Fibroblast of mammary gland (primary cell): ENCODE results near the gene ARL6IP4.
"Not testable (repeated sequence)": the region's sequence is repeated elsewhere in the genome, so short reads cannot be mapped to it uniquely, and the experiment has no call there.

Experiments
- DNase-seq: peaks from one replicate; pipeline ENCODE4 v3.0.0-alpha.2; 2010; ENCODE audit warnings: low read depth
- H3K4me3 ChIP-seq: 2 replicates; pipeline ENCODE4 v1.5.1; 2011; ENCODE audit warnings: low read depth, mild to moderate bottlenecking, low read length, moderate library complexity; ENCODE audit not compliant: control insufficient read depth
- TF ChIP-seq, protein P1 (sequence below): conservative IDR thresholded peaks from 2 replicates; pipeline ENCODE4 v1.5.1; 2011; ENCODE audit warnings: low read depth, low read length, inconsistent platforms; ENCODE audit not compliant: control insufficient read depth, insufficient read depth

ARL6IP4 gene

DNA sequence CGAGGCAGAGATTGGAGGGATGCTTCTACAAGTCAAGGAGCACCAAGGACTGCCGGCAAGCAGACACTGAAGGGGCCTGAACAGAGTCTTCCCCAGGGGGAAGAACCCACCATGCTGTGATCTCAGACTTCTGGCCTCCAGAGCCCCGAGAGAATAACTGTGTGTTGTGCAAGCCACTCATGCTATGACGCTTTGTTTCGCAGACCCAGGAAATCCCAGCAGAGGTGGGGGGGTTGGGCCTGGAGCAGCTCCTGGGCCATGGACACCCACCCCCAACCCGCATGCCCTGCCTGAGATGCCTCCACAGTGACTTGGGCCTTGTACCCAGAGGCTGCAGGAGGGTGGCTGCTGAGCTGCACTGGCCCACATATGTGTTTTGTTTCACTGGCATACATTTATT is 31.2 kb downstream of the ARL6IP4 start:
- peak; percentile 2 for DNase-seq
- H3K4me3 ChIP-seq = no peak overlapping the region
- TF ChIP-seq, protein P1, sequence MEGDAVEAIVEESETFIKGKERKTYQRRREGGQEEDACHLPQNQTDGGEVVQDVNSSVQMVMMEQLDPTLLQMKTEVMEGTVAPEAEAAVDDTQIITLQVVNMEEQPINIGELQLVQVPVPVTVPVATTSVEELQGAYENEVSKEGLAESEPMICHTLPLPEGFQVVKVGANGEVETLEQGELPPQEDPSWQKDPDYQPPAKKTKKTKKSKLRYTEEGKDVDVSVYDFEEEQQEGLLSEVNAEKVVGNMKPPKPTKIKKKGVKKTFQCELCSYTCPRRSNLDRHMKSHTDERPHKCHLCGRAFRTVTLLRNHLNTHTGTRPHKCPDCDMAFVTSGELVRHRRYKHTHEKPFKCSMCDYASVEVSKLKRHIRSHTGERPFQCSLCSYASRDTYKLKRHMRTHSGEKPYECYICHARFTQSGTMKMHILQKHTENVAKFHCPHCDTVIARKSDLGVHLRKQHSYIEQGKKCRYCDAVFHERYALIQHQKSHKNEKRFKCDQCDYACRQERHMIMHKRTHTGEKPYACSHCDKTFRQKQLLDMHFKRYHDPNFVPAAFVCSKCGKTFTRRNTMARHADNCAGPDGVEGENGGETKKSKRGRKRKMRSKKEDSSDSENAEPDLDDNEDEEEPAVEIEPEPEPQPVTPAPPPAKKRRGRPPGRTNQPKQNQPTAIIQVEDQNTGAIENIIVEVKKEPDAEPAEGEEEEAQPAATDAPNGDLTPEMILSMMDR = no peak

DNA sequence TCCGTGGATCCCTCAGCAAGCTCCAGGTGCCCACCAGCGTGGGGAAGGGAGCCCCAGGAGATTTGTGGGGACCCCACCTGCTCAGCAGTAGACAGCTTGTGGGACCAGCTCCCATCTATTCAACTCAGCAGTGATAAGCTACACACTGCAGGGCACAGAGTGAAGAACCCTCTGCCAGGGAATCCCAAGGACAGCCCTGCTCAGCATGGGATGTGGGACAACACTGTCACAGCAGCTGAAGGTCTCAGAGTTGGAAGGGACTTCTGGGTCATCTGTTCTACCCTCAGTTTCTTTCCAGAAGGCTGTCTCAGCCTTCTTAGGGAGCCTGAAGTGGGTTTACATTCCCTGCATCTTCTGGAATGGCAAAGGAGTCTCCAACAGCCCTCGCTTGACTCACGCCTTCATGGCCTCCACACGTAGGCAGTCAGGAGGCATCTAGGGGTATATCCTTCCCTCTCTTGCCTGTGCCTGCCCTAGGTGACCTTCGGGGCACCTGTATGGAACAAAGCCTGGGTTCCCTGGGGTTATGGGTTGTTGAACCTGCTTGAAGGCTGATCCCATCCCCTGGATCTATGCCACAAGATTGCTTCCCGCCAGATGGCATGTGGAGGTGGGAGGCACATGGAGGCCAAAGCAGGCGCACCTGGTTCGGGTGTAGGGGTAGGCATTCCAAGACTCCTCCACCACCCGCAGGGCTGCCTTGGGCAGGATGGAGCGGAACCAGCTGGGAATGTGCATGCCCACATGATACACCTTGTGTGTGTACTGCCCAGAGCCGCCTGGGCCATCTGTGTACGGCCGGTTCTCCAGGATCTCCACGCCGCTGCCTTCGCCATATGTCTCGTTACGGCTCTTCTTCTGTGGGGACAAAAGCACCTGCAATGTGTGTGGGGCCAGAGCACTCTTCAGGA is 33.0 kb downstream of the ARL6IP4 start:
- H3K4me3 ChIP-seq = no peak overlapping the region
- no peak for DNase-seq

DNA sequence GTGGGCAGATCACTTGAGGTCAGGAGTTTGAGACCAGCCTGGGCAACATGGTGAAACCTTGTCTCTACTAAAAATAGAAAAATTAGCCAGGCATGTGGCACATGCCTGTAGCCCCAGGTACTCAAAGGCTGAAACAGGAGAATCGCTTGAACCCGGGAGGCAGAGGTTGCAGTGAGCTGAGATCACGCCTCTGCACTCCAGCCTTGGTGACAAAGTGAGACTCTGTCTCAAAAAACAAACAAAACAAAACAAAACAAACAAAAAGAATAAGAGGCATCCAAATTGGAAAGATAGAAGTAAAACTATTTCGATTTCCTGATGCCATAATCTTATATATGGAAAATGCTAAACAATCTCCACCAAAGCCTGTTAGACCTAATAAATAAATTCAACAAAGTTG is 34.0 kb downstream of the ARL6IP4 start:
- H3K4me3 ChIP-seq, DNase-seq: not testable (repeated sequence)

More for the DNA sequence above, 33.0 kb downstream of the ARL6IP4 start:
- TF ChIP-seq, protein P1 = no peak

DNA sequence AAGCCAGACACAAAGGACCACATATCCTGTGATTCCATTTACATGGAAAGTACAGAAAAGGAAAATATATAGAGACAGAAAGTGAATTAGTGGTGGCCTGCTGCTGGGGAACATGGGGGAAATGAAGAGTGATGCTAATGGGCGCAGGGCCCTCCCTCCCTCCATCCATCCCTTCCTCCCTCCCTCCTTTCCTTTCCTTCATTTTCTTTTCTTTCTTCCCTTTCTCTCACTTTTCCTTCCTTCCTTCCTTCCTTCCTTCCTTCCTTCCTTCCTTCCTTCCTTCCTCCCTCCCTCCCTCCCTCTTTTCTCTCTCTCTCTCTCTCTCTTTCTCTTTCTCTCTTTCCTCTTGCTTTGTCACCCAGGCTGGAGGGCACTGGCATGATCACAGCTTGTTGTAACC is 37.3 kb downstream of the ARL6IP4 start:
- TF ChIP-seq, protein P1 = no peak
- no peak for DNase-seq
- H3K4me3 ChIP-seq = no peak overlapping the region

DNA sequence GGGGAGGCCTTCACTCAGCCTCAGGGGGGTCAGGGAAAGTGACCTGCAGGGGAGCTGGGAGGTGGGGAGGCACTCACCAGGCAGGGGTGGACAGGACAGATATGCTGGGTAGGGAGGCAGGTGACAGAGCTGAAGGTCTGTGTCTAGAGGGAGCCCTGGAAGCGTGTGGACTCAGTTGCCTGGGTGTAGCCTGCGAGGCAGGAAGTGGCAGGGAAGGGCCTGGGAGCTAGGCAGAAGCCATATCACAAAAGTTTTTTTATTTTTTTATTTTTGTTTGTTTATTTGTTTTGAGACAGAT is 39.3 kb downstream of the ARL6IP4 start:
- no peak for DNase-seq
- H3K4me3 ChIP-seq = no peak overlapping the region
- TF ChIP-seq, protein P1 = no peak

DNA sequence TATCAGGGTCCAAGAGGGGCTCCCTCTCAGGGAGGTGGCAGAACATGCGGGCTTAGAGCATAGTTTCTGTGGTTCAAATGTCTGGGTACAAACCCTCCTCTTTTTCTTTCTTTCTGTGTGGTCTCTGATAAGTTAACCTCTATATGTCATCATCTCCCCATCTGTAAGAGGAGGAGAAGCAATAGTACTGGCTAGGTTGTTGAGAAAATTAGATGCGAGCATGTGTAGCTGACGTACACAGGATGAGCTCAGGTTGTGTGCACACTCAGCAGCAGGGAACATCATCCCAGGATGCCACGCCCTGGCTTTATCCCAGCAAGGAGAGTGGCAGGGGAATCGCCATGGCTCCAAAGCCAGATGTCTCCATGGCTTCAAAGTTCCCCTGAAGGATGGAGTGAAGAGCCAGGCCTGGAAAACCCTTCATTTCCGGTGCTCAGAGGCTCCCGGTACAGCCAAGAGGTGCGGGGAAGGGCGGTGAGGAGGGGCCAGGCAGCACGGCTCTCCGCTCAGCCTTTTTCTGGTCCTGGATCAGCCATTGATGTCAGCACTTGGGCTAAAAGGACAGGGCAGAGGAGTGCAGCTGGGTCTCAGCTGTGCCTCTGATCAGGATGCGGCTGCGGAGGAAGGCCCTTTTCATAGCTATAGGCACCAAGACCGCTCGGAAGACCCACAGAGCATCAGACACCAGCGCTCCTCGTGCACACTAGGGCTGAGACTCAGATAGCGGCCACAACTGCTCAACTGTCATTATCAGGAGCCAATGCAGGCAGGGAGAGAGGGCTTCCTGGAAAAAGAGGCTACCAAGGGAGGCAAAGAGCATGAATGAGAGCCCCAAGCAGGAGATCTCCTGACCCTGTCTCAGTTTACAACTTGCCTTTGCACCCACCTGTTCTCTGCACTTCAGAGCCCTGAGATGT is 41.5 kb downstream of the ARL6IP4 start:
- TF ChIP-seq, protein P1 = no peak
- peak; percentile 10 for DNase-seq
- H3K4me3 ChIP-seq = no peak overlapping the region

DNA sequence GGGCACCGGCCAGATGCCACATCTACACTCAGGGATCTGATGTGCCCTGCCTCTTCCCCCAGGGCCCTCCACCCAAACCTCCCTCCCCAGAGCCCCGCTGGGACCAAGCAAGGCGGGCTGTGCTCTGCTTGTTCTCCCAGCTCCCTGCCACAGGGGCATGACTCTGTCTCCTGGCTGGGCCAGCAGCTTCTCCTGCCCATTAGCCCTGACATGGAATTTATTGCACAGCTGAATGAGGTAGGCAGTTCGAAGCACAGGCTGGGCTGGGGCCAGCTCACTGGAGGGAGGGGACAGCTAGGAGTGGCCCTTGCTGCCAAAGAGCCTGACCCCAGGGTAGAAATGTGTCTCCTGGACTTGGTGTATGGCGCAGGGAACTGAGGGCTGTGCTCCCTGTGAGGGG is 42.4 kb downstream of the ARL6IP4 start:
- no peak for DNase-seq
- TF ChIP-seq, protein P1 = no peak
- H3K4me3 ChIP-seq = no peak overlapping the region
